MCF 10A (cell line): Measurements from ENCODE around the gene OR2AT4. TPM values are rescaled to one million over a fixed set of nuclear protein-coding genes. Genes with fewer than 3 reads are reported as not detected.
"Not testable (repeated sequence)": the region's sequence is repeated elsewhere in the genome, so short reads cannot be mapped to it uniquely, and the experiment has no call there.

ENCODE experiments used
- BruUV-seq: library from RNA; stranded (reverse); fragments of 400-500 nt; replicated peaks from 2 replicates; lab custom pipeline; 2021; lab: Mats Ljungman, UMichigan
- CTCF ChIA-PET: fragments of 300-600 bp; sonication (Branson Sonifier 250); formaldehyde crosslinking; extraction: SDS; loops from one replicate; lab custom pipeline; 2021; ENCODE audit warnings: antibody characterized with exemption, inconsistent platforms; lab: Yijun Ruan, JAX
- POLR2A ChIA-PET: fragments of 300-600, 350-650 bp; sonication (Branson Sonifier 250); formaldehyde crosslinking; extraction: SDS; loops from one replicate; lab custom pipeline; 2020; ENCODE audit warnings: antibody characterized with exemption, inconsistent platforms; lab: Yijun Ruan, JAX
- DNase-seq: peaks from one replicate; pipeline ENCODE4 v3.0.0-alpha.2; 2018; ENCODE audit not compliant: unreplicated experiment
- H3K27ac Mint-ChIP-seq: one replicate; pipeline ENCODE4 v1.8.0; 2022; ENCODE audit warnings: mild to moderate bottlenecking, low read depth, mixed read lengths; ENCODE audit not compliant: unreplicated experiment
- H3K27me3 Mint-ChIP-seq: one replicate; pipeline ENCODE4 v1.8.0; 2022; ENCODE audit warnings: mixed read lengths; ENCODE audit not compliant: insufficient read depth, unreplicated experiment
- H3K36me3 Mint-ChIP-seq: one replicate; pipeline ENCODE4 v1.8.0; 2022; ENCODE audit warnings: mild to moderate bottlenecking, moderate library complexity, mixed read lengths; ENCODE audit not compliant: insufficient read depth, unreplicated experiment
- H3K4me1 Mint-ChIP-seq: one replicate; pipeline ENCODE4 v1.8.0; 2022; ENCODE audit warnings: mixed read lengths; ENCODE audit not compliant: insufficient read depth, unreplicated experiment
- H3K4me3 Mint-ChIP-seq: one replicate; pipeline ENCODE4 v1.8.0; 2022; ENCODE audit warnings: mild to moderate bottlenecking, moderate library complexity, mixed read lengths; ENCODE audit not compliant: unreplicated experiment
- H3K9me3 Mint-ChIP-seq: one replicate; pipeline ENCODE4 v1.8.0; 2022; ENCODE audit warnings: mixed read lengths; ENCODE audit not compliant: unreplicated experiment
- intact Hi-C: fragments of 100-400 bp; cut with micrococcal nuclease; formaldehyde crosslinking; loops from 2 replicates; pipeline ENCODE4 v1.14.1; 2022
- total RNA-seq: library from RNA; stranded (reverse); gene quantifications from 2 replicates; pipeline ENCODE4 v1.2.3, GENCODE V29; 2022
- TF ChIP-seq, protein P1 (sequence below): fragments of 200-600 bp; IDR thresholded peaks from one replicate; pipeline ENCODE4 v1.8.0; 2022; ENCODE audit warnings: antibody characterized with exemption, mild to moderate bottlenecking; ENCODE audit not compliant: unreplicated experiment

Gene OR2AT4
- total RNA-seq, 1 experiment from 2014 or later = not detected

DNA sequence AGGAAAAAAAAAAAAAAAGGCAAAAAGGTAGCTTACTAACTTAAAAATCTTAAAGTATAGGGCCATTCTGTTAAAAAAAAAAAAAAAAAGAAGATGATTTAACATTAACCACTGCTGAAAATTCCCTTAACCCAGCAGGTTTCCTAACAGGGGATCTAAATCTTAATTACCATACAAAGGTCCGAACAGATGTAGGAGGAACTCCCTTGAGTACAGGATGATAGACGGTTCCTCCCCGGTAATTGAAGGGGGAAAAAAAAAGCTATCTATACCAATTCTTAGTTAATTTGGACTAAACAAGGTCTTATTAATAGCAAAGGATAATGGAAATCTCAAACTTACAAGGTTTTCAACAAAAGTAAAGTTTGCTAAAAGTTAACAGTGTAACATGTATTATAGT, 54.9 kb downstream of the OR2AT4 start:
- CTCF ChIA-PET = interaction anchor here (0.6 kb wide), 1 partner anchor 192 kb away, joined by 3 read pairs; no protein-coding TSS in a partner anchor
- H3K27ac Mint-ChIP-seq, H3K4me1 Mint-ChIP-seq, intact Hi-C loops, H3K36me3 Mint-ChIP-seq, DNase-seq, BruUV-seq, H3K9me3 Mint-ChIP-seq, POLR2A ChIA-PET, H3K4me3 Mint-ChIP-seq: not testable (repeated sequence)
- peaks cover 12% of the 10 kb centered on the region for H3K27me3 Mint-ChIP-seq

DNA sequence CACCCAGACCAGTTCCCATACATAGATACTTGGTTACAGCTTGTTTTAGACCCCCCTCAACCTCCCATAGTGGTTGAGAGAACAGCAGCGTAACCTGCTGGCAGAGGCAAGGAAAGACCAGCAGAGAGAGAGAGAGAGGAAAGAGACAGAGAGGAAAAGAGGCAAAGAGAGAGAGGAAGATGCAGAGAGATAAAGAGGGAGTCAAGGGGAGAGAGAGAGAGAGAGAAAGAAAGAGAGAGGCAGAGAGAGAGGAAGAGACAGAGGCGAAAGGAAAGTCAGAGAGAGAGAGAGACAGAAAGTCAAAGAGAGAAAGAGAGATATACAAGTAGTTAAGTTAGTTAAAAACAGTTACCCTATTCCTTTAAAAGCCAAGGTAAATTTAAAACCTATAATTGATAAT, 55.4 kb downstream of the OR2AT4 start:
- TF ChIP-seq, protein P1, sequence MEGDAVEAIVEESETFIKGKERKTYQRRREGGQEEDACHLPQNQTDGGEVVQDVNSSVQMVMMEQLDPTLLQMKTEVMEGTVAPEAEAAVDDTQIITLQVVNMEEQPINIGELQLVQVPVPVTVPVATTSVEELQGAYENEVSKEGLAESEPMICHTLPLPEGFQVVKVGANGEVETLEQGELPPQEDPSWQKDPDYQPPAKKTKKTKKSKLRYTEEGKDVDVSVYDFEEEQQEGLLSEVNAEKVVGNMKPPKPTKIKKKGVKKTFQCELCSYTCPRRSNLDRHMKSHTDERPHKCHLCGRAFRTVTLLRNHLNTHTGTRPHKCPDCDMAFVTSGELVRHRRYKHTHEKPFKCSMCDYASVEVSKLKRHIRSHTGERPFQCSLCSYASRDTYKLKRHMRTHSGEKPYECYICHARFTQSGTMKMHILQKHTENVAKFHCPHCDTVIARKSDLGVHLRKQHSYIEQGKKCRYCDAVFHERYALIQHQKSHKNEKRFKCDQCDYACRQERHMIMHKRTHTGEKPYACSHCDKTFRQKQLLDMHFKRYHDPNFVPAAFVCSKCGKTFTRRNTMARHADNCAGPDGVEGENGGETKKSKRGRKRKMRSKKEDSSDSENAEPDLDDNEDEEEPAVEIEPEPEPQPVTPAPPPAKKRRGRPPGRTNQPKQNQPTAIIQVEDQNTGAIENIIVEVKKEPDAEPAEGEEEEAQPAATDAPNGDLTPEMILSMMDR = no peak
- H3K9me3 Mint-ChIP-seq = no peaks in the 10 kb centered on the region
- no peak overlapping the region for H3K27ac Mint-ChIP-seq
- ChIA-PET POLR2A (no interaction called here), CTCF (no interaction called here)
- H3K4me1 Mint-ChIP-seq = peaks cover 6% of the 10 kb centered on the region
- DNase-seq = no peak
- no peak overlapping the region for H3K4me3 Mint-ChIP-seq
- H3K36me3 Mint-ChIP-seq = no peaks in the 10 kb centered on the region
- H3K27me3 Mint-ChIP-seq = peaks cover 12% of the 10 kb centered on the region
- intact Hi-C loops = no loop called here
- no TSS peak for BruUV-seq

DNA sequence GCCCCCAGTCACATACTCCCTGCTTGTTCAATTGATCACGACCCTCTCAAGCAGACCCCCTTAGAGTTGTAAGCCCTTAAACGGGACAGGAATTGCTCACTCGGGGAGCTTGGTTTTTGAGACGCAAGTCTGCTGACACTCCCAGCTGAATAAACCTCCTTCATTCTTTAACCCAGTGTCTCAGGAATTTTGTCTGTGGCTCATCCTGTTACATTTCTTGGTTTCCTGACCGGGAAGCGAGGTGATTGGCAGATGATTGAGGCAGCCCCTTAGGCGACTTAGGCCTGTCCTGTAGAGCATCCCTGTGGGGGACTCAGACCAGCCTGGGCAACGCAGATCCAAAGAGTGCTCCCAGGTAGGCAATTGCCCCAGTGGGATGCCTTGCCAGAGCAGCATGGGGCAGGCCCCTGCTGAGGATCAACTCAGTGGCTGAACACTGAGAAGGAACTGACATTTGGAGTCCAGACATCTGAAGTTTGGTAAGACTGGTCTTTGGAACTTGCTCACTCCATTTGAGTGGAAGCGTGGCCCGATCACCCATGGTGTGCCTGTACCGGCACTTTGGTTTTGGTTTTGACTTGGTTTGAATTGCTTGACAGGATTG, 56.4 kb downstream of the OR2AT4 start:
- Mint-ChIP-seq H3K27me3 (peaks cover 12% of the 10 kb centered on the region), H3K9me3 (no peaks in the 10 kb centered on the region), H3K4me3 (no peak overlapping the region), H3K4me1 (peaks cover 13% of the 10 kb centered on the region), H3K27ac (no peak overlapping the region), H3K36me3 (no peaks in the 10 kb centered on the region)
- intact Hi-C loops = no loop called here
- DNase-seq = no peak
- TF ChIP-seq, protein P1 = no peak
- POLR2A ChIA-PET = no interaction called here
- CTCF ChIA-PET = interaction anchor here (0.7 kb wide), 1 partner anchor 14 kb away, joined by 3 read pairs; no protein-coding TSS in a partner anchor
- no TSS peak for BruUV-seq

DNA sequence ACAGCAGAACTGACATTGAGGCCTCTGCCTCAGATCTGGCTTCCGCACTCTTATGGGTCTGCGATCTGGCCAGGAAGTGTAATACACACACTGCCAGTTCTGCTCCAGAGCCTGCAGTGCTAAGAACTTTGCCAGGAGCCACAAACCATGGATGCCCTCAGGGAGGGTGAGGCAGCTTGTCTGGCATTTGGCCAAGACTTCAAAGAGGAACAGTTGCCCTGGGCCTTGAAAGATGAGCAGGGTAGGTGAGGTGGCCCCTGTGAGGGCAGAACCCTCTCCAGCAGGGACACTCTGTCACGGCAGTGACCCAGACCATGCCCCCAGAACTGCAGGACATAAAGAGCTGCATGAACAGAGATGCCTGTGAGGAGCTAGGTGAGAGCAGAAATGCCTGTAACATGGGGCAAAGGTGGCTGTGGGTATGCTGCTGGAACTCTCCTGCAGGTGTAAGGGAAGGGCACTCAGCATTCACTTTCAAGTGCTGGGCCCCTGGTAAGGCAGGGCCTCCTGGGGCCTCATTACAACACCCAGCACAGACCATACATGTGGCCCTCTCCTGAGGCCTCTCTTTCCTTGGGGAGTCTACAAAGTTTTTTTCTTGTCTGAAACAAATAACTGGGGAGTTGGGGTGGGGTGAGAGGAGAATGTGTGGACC, 60.6 kb downstream of the OR2AT4 start:
- H3K4me3 Mint-ChIP-seq = no peak overlapping the region
- TF ChIP-seq, protein P1 = no peak
- BruUV-seq = no TSS peak
- peaks cover 4% of the 10 kb centered on the region for H3K36me3 Mint-ChIP-seq
- H3K4me1 Mint-ChIP-seq = peaks cover 14% of the 10 kb centered on the region
- ChIA-PET POLR2A (no interaction called here), CTCF (interaction anchor here (0.8 to 1.9 kb wide), 5 partner anchors 13 to 1064 kb away, joined by 3 to 13 read pairs (median 4); no protein-coding TSS in a partner anchor)
- no peak overlapping the region for H3K27ac Mint-ChIP-seq
- H3K27me3 Mint-ChIP-seq = peaks cover 4% of the 10 kb centered on the region
- intact Hi-C loops = no loop called here
- no peaks in the 10 kb centered on the region for H3K9me3 Mint-ChIP-seq
- DNase-seq = peak; percentile 53
